ENCODE results near the gene SENP3. TPM values are rescaled to one million over a fixed set of nuclear protein-coding genes. Genes with fewer than 3 reads are reported as not detected.

The SENP3 gene
- total and polyA plus RNA-seq, 7 donors: 24.0 to 90.5 (median 40.7) TPM

GRCh38 chr17:7548585-7549400 lies 12.9 kb upstream of the SENP3 start, which contains the start of gene TNFSF12:
Gene TNFSF12 (plus strand): TSS chr17:7549058. CDS start chr17:7549154, 96 bp downstream.
- 1 to 3% (median 2%) methylated on average over 38 to 65 of the region's 65 CpGs for WGBS, 3 donors
- DNase-seq (peak; percentile 76 to 83), ATAC-seq (peak; percentile 75 to 85 (median 78))
- H3K4me3 ChIP-seq: peak within 1 kb of the TSS; percentile 79
- no peaks in the 10 kb centered on the region for H3K27me3 ChIP-seq (ENCODE audit: insufficient read depth in 3 of 3, low read length in 2 of 3)
- H3K9me3 ChIP-seq: no peaks in the 10 kb centered on the region
- intact Hi-C loops (cut with DNase I): no loop called here
- no peaks in the 10 kb centered on the region for H3K4me1 ChIP-seq
- peak; percentile 12 for TF ChIP-seq CTCF (IDR thresholded peaks at IDR 0.05)
- peak within 1 kb of the TSS; percentile 68 for H3K27ac ChIP-seq
- H3K36me3 ChIP-seq (ENCODE audit: insufficient read depth in 1 of 2, low read depth in 1 of 2): peaks cover 0 to 3% of the 10 kb centered on the region in 2 donors

GRCh38 chr17:7549401-7550055 lies 12.2 kb upstream of the SENP3 start:
- intact Hi-C loops (cut with DNase I): no loop called here
- no peak for TF ChIP-seq CTCF (IDR thresholded peaks at IDR 0.05)
- peaks cover 0 to 3% of the 10 kb centered on the region in 2 donors for H3K36me3 ChIP-seq (ENCODE audit: insufficient read depth in 1 of 2, low read depth in 1 of 2)
- DNase-seq (no peak), ATAC-seq (peak; percentile 48 to 57 (median 56))
- H3K4me3 ChIP-seq: peak overlapping the region; percentile 79
- WGBS, 3 donors: 30 to 42% (median 38%) methylated on average over 18 to 20 of the region's 20 CpGs
- H3K27me3 ChIP-seq (ENCODE audit: insufficient read depth in 3 of 3, low read length in 2 of 3): no peaks in the 10 kb centered on the region
- peak overlapping the region; percentile 68 for H3K27ac ChIP-seq
- H3K9me3 ChIP-seq: no peaks in the 10 kb centered on the region
- H3K4me1 ChIP-seq: no peaks in the 10 kb centered on the region

GRCh38 chr17:7550344-7550743 lies 11.4 kb upstream of the SENP3 start:
- Histone ChIP-seq H3K27ac (peak overlapping the region; percentile 68), H3K4me3 (no peak overlapping the region), H3K9me3 (no peaks in the 10 kb centered on the region), H3K36me3 (ENCODE audit: insufficient read depth in 1 of 2, low read depth in 1 of 2) (peaks cover 0 to 3% of the 10 kb centered on the region in 2 donors), H3K4me1 (no peaks in the 10 kb centered on the region), H3K27me3 (ENCODE audit: insufficient read depth in 3 of 3, low read length in 2 of 3) (no peaks in the 10 kb centered on the region)
- no peak for TF ChIP-seq CTCF (IDR thresholded peaks at IDR 0.05)
- intact Hi-C loops (cut with DNase I): no loop called here
- no peak for DNase-seq
- ATAC-seq: no peak
- 17 to 41% (median 24%) methylated on average over 6 of the region's 6 CpGs for WGBS, 3 donors

- Histone ChIP-seq H3K27ac (no peak overlapping the region), H3K9me3 (no peaks in the 10 kb centered on the region), H3K36me3 (ENCODE audit: insufficient read depth in 1 of 2, low read depth in 1 of 2) (peaks cover 0 to 3% of the 10 kb centered on the region in 2 donors), H3K27me3 (ENCODE audit: insufficient read depth in 3 of 3, low read length in 2 of 3) (no peaks in the 10 kb centered on the region), H3K4me1 (no peaks in the 10 kb centered on the region), H3K4me3 (no peak overlapping the region)
- DNase-seq: no peak
- ATAC-seq: no peak
- intact Hi-C loops (cut with DNase I): no loop called here
- 86 to 88% (median 86%) methylated on average over 4 of the region's 4 CpGs for WGBS, 3 donors
- TF ChIP-seq CTCF (IDR thresholded peaks at IDR 0.05): no peak
Observed at GRCh38 chr17:7551396-7551795, 10.3 kb upstream of the SENP3 start.

Measured in psoas muscle (tissue), 8 donors.